Endometrial microvascular endothelial cells (primary cell): ENCODE results near the gene NT5C1B. TPM values are rescaled to one million over a fixed set of nuclear protein-coding genes. Genes with fewer than 3 reads are reported as not detected.

Source experiments
- in situ Hi-C: cut with HindIII; loops from 2 replicates; pipeline ENCODE4 v1.10.0; 2017; ENCODE audit warnings: low sequenced_read_pairs, low pct_unique_long_range_greater_than_20kb; ENCODE audit errors: inconsistent ontology term
- total RNA-seq: library from RNA; depleted of rRNA; stranded (reverse); fragments of >200 nt; gene quantifications from one replicate; pipeline ENCODE4 v1.2.3, GENCODE V29; 2015; ENCODE audit errors: inconsistent ontology term

Gene NT5C1B
- total RNA-seq, 1 donor from 2014 or later = not detected

DNA sequence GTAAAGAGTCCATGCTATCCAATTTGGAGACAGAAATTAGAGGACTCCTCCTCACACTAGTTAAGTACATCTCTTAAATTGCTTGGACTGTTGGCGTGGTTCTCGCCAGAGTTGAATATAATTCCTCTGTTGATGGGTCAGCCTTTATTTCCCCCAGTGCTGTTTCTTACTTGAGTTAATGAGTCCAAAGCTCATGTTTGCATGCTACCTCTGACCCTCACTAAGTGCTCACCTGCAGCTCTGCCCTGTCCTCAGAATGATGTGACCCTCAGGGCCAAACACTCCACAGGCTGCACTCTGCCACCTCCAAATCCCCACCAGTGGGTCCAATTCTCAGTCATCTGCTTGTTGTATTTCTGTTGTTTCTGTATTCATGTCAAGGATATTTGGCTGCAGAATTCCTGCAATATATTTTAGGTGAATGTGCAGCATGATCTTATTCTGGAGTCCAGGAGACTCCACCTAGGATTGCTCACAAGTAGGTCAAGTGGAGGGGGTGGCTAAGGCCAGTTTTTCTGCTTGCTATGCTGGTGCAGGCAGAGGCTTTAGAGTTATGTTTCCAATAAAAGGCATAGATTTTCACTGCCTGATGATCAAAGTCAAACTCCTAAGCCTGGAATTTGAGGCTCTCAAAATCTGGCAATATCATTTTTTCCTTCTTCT, 66.8 kb downstream of the NT5C1B start:
- in situ Hi-C loops = no loop called here

- in situ Hi-C loops = no loop called here
Observed at GRCh38 chr2:18520451-18521425, 68.6 kb downstream of the NT5C1B start.

- in situ Hi-C loops = no loop called here
Observed at GRCh38 chr2:18519914-18520450, 69.4 kb downstream of the NT5C1B start.

- in situ Hi-C loops = no loop called here
Observed at GRCh38 chr2:18518116-18519111, 71.0 kb downstream of the NT5C1B start.

GRCh38 chr2:18517386-18517785, 72.0 kb downstream of the NT5C1B start:
- in situ Hi-C loops = no loop called here

DNA sequence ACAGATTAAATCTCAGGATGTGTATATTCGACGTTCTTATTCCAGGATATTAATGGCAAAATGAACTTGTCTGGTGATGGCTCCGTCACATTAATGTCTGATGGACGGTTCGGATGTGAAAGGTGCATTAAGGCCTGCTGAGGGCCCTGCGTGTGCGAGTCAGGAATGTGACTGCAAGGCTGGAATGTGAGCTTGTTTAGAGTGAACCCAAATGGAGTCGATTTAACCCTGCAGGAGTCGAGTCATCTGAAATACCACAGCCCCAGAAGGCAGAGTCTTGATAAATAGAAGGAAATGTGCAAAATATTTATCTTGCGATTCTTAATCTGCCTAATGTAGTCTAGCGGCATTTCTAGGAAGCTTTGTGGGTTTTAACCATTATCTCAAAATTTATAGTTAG, 73.3 kb downstream of the NT5C1B start:
- in situ Hi-C loops = no loop called here

DNA sequence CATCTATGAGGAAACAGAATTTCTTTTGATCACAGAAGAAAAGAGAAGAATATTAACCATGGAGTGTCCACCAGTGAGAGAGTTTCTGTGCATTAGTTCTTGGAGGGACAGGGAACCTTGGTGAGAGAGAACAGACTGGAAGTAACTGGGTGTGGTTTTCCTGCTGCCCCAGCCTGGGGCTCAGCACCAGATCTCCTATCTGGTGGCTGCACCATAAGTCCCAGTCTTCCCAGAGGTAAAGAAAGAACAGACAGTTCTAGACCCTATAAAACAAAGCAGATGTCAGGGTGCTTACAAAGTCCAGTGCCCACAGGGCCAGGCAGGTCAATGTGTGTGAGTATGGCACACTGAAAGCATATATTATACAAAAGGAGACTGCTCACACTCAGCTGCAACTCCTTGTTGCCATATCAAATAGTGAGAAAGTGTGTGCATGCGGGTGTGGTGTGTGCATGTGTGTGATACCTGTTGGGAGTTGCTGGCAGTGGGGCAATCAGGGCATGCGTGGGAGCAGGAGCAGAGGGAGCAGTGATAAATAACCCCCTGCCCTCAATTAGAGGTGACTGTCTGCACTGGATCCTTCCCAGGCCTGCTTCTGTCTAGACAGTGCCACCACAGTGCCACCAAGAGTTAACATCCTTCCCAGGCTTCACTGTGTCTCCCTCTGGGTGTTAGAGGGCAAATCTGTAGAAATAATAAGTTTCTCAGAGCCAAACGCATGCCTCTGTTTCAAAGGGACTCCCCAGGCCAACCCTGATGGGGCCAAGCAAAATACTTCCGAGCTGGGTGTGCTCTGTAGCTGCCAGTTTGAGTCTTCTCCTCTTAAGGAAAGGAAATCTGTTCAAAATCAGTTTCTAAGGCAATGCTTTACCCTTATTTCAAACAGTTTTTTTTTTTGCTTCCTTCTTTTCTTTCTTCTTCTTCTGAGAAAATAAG, 74.6 kb downstream of the NT5C1B start:
- in situ Hi-C loops = no loop called here

Other genes with a start within 250 kb of the NT5C1B start
- gene RDH14, start 28.9 kb downstream of the NT5C1B start, total RNA-seq = 22.2 TPM